HG03378 (cell line): ENCODE results near the gene GTF3C4.
A peak's percentile ranks its signal among the peaks of the same experiment; 100 is the strongest.

Source experiments
- ATAC-seq: cut with Tn5 transposase; IDR thresholded peaks from one replicate; pipeline ENCODE4 v1.9.1; 2021; ENCODE audit warnings: mild to moderate bottlenecking, moderate library complexity; ENCODE audit not compliant: unreplicated experiment

GTF3C4 gene

DNA sequence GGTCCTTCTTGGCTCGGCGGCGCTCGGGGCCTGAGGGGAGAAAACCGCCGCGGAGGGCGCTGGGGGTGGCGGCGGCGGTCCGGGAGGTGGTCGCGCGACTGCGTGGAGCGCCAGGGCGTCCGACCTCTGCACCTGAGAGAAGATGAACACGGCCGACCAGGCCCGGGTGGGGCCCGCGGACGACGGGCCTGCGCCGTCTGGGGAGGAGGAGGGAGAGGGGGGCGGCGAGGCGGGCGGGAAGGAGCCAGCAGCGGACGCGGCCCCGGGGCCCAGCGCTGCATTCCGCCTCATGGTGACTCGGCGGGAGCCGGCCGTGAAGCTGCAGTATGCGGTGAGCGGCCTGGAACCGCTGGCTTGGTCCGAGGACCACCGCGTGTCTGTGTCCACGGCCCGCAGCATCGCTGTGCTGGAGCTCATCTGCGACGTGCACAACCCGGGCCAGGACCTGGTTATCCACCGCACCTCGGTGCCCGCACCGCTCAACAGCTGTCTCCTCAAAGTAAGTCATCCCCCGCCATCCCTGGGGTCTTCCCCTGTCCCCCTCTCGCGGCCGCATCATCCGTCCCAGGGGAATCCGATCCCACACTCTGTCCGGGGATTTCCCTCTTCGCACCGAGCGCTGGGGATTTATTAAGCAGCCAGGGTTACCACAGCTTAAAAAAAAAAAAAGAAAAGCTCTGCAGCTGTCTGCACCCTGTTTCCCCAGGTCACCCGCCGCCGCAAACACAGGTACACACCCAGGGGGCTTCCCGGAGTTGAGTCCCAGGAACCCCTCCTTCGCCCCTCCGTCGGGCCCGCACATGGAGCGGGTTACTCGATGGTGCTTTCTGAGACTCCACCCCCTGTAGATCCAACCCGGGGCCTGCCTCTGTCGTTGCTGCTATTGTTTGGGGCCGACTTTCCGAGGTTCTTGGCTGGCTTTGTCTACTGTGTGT, at the start of gene GTF3C4:
TSS of gene GTF3C4 (plus strand) at position 8 of the 935 bp plus-strand sequence. CDS start at position 143, 135 bp downstream.
- ATAC-seq, result peak; percentile 26

- no peak for ATAC-seq
Observed at GRCh38 chr9:132622159-132622558, 48.1 kb upstream of the GTF3C4 start.

- ATAC-seq, result no peak
Observed at GRCh38 chr9:132626285-132626684, 44.0 kb upstream of the GTF3C4 start.

DNA sequence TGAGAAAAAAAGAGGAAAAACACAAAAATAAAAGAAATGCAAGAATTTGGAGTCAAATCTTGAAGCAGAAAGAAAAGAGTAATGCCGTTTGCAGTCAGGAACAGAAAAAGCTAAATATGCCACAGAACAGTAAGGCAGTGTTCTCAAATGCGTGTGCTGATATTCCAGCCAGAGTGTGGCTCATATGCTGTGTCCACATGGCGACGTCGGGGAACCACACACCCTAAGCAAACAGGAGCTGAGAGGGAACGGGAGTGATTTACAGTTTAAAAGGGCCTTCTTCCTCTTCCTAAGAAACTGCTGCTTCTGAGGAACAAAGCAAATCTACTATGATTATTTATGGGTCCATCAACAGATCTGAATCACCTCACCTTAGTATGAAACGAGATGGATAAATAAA, 43.2 kb upstream of the GTF3C4 start:
- ATAC-seq, result no peak

DNA sequence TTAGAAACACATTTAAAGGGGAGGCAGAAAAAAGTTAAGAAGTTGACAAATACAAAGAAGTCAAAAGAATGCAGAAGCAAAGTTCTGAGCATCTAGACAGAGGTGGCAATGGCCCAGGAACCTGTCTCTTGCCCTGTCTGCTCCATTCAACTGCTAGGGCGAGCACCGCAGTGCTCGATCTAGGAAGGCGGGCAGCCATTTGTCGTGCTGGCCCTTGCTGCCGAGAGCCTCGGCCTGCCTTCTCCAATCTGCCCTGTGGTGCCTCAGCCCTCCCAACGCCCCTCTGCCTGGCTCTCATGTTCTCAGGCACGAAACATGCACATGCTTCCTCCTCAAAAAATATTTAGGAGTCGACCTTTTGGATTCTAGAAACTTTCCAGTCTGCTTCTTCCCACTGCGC, 42.7 kb upstream of the GTF3C4 start:
- ATAC-seq, result no peak

GRCh38 chr9:132628746-132629145, 41.5 kb upstream of the GTF3C4 start:
- no peak for ATAC-seq

DNA sequence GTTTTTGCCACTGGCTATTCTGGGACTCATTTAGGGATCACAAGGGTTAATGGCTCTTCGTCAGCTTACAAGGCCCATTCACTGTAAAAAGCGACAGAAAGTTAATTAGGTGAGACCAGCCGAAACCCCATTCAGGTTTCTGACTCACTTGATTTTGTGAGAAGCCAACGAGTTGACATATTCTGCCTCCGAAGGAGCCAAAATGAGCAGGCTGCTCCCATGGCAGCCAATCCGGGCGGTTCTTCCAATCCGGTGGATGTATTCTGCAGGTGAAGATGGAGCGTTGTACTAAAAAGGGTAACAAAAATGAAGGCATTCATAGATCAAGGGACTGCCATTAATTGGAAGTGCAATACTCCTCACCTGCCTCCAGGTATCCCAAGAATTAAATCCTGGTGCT, 40.1 kb upstream of the GTF3C4 start:
- ATAC-seq, result no peak

DNA sequence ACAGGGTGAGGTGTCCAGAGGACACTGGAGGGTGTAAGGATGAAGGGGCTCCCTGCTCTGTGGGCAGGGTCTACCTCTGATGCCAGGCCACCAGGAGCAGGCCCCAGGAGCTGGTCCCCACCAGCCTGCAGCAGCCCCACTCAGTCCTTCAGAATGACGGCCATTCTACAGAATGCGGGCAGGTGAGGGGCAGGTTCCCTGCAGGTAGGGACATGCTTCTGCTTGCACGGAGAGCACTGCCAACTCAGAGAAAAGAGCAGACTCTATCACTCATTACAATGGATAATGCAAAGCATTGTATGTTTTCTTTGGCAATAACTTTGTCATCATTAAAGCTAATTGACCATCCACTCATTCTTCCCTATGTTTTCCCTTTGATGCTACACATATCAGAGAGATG, 39.5 kb upstream of the GTF3C4 start:
- no peak for ATAC-seq

DNA sequence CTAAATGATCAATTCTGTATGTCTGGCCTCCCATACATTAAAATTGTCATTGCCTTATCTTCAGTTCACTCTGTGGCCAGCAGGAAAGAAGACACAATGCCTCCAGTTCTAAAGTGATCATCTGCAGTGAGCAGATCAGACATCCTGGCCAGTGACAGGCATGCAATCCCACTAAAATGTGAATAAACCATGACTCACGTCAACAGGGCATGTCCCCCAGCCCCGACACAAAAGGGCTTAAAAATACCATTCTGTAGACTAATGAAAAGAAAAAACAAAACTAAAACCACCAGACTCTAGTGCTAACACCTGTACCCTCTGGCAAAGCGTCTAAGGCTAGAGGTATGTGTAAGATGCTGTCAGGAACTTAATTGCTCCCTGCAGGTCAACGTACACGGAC, 39.0 kb upstream of the GTF3C4 start:
- ATAC-seq, result no peak

DNA sequence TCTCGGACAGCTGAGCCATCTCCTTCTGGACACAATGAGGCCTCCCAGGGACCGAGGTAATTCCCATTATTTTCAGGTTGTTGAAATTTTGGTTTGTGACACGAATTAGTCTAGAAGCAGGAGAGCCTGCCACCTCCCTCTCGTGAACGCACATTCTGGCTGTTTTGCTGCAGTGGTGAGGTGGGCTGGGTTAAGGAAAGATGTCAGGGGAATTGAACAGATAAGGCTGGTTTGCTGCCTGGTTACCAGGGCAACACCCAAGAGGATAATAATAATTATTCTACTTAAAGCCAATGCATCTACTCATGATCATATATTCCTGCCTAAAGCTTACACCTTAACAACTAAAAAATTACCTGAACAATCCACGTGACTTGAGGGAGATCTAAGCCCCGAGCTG, 38.6 kb upstream of the GTF3C4 start:
- ATAC-seq, result no peak

DNA sequence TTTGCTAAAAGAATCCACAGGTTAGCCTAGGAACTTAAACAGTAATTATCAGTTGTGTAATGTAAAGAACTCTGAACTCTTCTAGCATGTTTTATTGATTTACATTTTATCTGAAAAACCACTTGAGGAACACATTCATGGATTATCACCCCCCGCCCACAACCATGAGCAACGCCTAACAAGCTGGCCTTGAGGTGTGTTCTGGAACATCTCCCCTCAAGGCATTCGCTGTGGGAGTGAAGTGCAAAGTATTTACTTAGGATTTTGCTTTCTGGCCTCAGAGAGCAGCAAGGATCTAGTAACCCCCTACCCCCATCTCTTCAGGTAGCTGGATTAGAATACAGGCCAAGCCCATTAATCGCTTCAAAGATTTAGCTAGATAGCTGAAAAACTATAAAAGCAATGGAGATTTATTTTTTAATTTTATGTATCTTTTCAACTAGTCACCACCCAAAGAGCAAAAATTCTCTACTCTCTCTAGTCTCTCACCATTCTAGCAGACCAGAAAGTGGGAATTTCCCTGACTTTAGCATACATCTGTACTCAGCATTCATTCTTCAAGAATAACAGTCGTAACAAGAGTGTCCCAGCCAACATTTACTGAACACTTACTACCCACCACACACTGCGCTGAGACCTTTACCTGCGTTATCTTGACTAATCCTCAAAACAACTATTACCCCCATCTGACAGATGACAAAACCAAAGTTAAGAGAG, 37.7 kb upstream of the GTF3C4 start:
- no peak for ATAC-seq

- no peak for ATAC-seq
Observed at GRCh38 chr9:132634327-132634726, 35.9 kb upstream of the GTF3C4 start.

DNA sequence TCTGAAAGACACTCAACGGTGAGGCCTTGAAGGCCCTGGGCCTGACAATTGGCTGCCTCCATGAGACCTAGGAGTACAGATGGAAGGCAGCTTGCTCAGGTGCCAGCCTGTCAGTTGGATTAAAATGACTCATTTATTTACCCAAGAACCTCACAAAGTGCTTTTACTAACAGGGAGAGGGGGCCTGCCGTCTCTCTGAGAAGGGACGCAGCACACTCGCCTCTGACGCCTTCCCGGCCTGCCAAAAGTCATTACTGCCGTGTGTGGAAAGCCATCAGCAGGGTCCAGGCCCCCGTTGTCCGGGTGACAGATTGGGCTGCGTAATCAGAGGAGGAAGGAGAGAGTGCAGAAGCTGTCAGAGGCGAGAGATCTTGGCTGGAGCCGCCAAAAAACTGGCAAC, 32.9 kb upstream of the GTF3C4 start:
- no peak for ATAC-seq

- ATAC-seq, result no peak
Observed at GRCh38 chr9:132637801-132638200, 32.5 kb upstream of the GTF3C4 start.

GRCh38 chr9:132638240-132638639, 32.0 kb upstream of the GTF3C4 start:
- no peak for ATAC-seq

DNA sequence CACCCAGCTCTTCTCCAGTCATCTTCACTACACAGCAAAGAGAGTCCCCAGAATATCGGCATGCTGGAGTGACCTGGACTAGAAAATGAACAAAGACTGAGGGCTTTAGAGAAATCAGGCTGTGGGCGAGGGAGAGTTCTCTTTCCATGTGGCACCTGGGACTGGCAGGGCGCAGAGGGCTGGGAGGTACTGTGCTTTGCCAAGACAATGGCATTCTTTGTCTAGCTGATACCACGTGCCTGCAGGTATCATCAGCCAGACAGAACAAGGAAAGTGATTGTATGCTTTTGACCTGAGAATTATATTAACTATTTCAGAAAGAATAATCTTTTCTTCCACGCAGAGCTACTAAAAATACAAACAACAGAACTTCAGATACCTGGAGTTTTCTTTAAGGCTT, 30.9 kb upstream of the GTF3C4 start:
- ATAC-seq, result no peak

DNA sequence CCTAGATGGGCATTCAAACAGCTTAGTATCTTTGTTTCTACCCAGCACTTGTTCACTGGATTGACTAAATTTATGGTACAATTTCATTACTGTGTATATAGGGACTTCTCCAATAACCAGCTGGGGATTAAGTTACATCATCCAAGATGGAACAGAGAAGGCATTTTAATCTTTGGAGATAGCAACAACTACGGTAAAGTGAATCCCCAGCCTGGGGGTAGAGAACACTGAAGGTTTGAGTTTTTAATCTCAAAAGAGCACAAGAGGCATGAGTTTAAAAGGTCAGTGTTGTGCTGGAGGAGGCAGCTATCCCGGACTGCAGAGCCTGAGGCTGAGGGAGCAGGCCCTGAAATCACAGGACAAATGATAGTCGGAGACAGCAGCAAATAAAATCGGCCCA, 29.0 kb upstream of the GTF3C4 start:
- ATAC-seq, result no peak

- no peak for ATAC-seq
Observed at GRCh38 chr9:132644251-132644650, 26.0 kb upstream of the GTF3C4 start.

GRCh38 chr9:132645306-132645705, 25.0 kb upstream of the GTF3C4 start:
- no peak for ATAC-seq

DNA sequence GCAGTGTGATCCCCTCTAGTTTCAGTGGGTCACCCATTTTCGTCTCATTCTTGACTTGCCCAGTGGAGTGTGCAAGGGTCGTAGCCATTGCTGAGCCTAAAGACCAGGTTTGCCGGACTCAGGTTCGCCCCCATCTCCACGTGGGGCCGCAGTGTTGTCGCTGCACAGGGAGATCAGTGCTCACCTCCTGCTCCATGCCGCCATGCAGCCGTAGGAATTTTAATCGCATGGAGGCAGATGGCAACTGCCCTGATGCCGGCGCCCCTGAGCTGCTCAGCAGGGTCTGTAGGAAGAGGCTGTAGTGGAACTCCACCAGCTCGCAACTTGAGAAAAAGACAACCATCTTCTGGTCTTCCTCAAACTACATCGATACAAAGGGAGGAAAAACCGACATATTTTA, 24.6 kb upstream of the GTF3C4 start:
- no peak for ATAC-seq

- no peak for ATAC-seq
Observed at GRCh38 chr9:132646726-132647125, 23.5 kb upstream of the GTF3C4 start.

DNA sequence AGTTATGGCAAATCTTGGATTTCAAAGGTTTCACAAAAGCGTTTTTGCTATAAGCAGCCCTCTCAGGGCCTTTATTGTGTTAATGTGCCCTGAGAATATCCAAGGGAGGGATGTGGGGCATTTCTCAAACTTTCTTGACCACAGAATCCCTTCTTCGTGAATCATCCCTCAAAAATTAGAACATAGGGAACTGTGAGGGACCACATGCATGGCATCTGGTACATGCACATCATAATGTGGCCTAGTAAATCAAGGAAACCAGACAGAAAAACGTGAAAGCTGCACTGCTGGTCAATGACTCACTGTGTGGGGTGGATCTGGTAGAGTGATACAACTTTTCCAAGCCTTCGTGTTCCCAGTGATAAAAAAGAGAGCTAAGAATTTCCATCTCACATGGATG, 22.9 kb upstream of the GTF3C4 start:
- no peak for ATAC-seq
